Thymus (tissue), 11 donors: ENCODE data around the gene RAB25. TPM values are rescaled to one million over a fixed set of nuclear protein-coding genes. Genes with fewer than 3 reads are reported as not detected.

Experiments
- DNase-seq, 9 donors: peaks; one replicate each; pipeline ENCODE4 v3.0.0-alpha.2; 2013; ENCODE audit warnings: low spot score in 9 of 9, low read depth in 6 of 9, missing footprints in 1 of 9
- H3K27ac ChIP-seq, 2 donors: one replicate each; pipeline ENCODE4 v1.5.1; 2013; ENCODE audit warnings: control low read depth in 1 of 2, low read depth in 1 of 2, low read length in 1 of 2, mild to moderate bottlenecking in 1 of 2, moderate library complexity in 1 of 2
- H3K27me3 ChIP-seq, 2 donors: one replicate each; pipeline ENCODE4 v1.5.1; 2013; ENCODE audit warnings: low read length in 1 of 2; ENCODE audit not compliant: control insufficient read depth in 2 of 2, insufficient read depth in 1 of 2
- H3K36me3 ChIP-seq, 2 donors: one replicate each; pipeline ENCODE4 v1.5.1; 2013; ENCODE audit warnings: low read length in 1 of 2, mild to moderate bottlenecking in 1 of 2, moderate library complexity in 1 of 2; ENCODE audit not compliant: control insufficient read depth in 2 of 2, insufficient read depth in 2 of 2
- H3K4me1 ChIP-seq, 2 donors: one replicate each; pipeline ENCODE4 v1.5.1; 2013; ENCODE audit warnings: low read length in 2 of 2; ENCODE audit not compliant: control insufficient read depth in 2 of 2, insufficient read depth in 2 of 2
- H3K4me3 ChIP-seq, 2 donors: one replicate each; pipeline ENCODE4 v1.5.1; 2013; ENCODE audit warnings: low read length in 2 of 2, control low read depth in 1 of 2, mild to moderate bottlenecking in 1 of 2
- H3K9me3 ChIP-seq, 2 donors: one replicate each; pipeline ENCODE4 v1.5.1; 2013; ENCODE audit warnings: low read length in 1 of 2, mild to moderate bottlenecking in 1 of 2; ENCODE audit not compliant: control insufficient read depth in 2 of 2, insufficient read depth in 1 of 2
- WGBS: extraction: QIAGEN DNeasy Blood & Tissue Kit; methylation state at CpG from one replicate; pipeline ENCODE4 v1.1.7; 2013; 5-methylcytosine and 5-hydroxymethylcytosine counted together
- polyA plus RNA-seq: library from polyadenylated mRNA; stranded (reverse); fragments of 200-250 nt; gene quantifications from one replicate; pipeline ENCODE4 v1.2.3, GENCODE V29; 2013
- total RNA-seq: library from RNA; stranded (reverse); fragments of 120-200 nt; gene quantifications from one replicate; pipeline ENCODE4 v1.2.4, GENCODE V29; 2013
- donor health status: healthy.

RAB25 gene
- total and polyA plus RNA-seq, 2 donors, result 17.6 to 43.1 TPM

GRCh38 chr1:156090138-156090839, 29.3 kb downstream of the RAB25 start:
- WGBS, result 34% methylated on average over 5 of the region's 5 CpGs

DNA sequence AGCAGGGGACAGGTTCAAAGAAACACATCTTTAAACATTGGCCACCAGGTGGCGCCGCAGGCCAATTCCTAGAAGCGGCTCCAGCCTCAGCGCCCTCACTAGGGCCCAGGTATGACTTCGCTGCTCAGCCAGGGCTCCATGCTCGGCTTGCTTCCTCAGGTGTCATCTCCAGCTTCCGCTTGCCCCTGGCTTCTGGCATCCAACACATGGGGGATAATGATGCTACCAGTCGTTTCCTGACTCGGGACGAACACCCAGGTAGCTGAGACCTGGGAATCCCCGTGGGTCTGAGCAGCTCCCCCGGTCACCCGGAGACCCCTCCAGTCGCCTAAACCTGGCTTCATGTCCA, 29.9 kb downstream of the RAB25 start:
- no peak overlapping the region for H3K27ac ChIP-seq
- peak in 8 of 9 donors; percentile 61 to 89 (median 81) for DNase-seq
- peaks cover 0 to 8% of the 10 kb centered on the region in 2 donors for H3K4me1 ChIP-seq
- no peaks in the 10 kb centered on the region for H3K36me3 ChIP-seq
- peaks cover 0 to 41% of the 10 kb centered on the region in 2 donors for H3K27me3 ChIP-seq
- no peaks in the 10 kb centered on the region for H3K9me3 ChIP-seq
- WGBS, result 49% methylated on average over 14 of the region's 14 CpGs
- H3K4me3 ChIP-seq, result no peak overlapping the region

More at GRCh38 chr1:156090138-156090839, 29.3 kb downstream of the RAB25 start:
- H3K4me1 ChIP-seq, result peaks cover 0 to 6% of the 10 kb centered on the region in 2 donors
- no peak for DNase-seq
- H3K27ac ChIP-seq, result no peak overlapping the region
- no peaks in the 10 kb centered on the region for H3K9me3 ChIP-seq
- H3K27me3 ChIP-seq, result peaks cover 0 to 41% of the 10 kb centered on the region in 2 donors
- H3K4me3 ChIP-seq, result no peak overlapping the region
- H3K36me3 ChIP-seq, result no peaks in the 10 kb centered on the region

DNA sequence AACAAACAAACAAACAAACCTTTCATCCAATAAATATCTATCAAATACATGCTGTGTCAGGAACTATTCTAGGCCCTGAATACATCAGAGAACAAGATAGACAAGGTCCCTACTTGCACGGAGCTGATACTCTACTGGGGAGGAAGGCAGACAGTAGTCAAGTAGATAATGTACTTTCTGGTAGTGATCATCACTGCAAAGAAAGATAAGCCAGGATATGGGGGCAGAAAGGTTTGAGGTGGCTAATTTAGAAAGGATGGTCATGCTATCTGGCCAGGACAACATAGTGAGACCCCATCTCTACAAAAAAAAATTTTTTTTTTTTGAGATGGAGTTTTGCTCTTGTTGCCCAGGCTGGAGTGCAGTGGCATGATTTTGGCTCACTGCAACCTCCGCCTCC, 30.6 kb downstream of the RAB25 start:
- Histone ChIP-seq H3K9me3 (no peaks in the 10 kb centered on the region), H3K4me1 (peaks cover 0 to 15% of the 10 kb centered on the region in 2 donors), H3K27me3 (peaks cover 0 to 40% of the 10 kb centered on the region in 2 donors), H3K27ac (no peak overlapping the region), H3K36me3 (no peaks in the 10 kb centered on the region), H3K4me3 (no peak overlapping the region)
- DNase-seq, result no peak
- 88% methylated on average over 2 of the region's 2 CpGs for WGBS

- H3K4me3 ChIP-seq, result no peak overlapping the region
- H3K4me1 ChIP-seq, result peaks cover 2 to 25% of the 10 kb centered on the region in 2 donors
- no peak for DNase-seq
- peaks cover 0 to 65% of the 10 kb centered on the region in 2 donors for H3K27me3 ChIP-seq
- H3K27ac ChIP-seq, result no peak overlapping the region
- no peaks in the 10 kb centered on the region for H3K9me3 ChIP-seq
- 94% methylated on average over 3 of the region's 3 CpGs for WGBS
- no peaks in the 10 kb centered on the region for H3K36me3 ChIP-seq
Measured at GRCh38 chr1:156095906-156096508, 35.0 kb downstream of the RAB25 start.

- Histone ChIP-seq H3K4me1 (peaks cover 2 to 25% of the 10 kb centered on the region in 2 donors), H3K4me3 (no peak overlapping the region), H3K36me3 (no peaks in the 10 kb centered on the region), H3K27me3 (peaks cover 0 to 71% of the 10 kb centered on the region in 2 donors), H3K9me3 (no peaks in the 10 kb centered on the region), H3K27ac (peak overlapping the region; percentile 37 to 64)
- peak in 7 of 9 donors; percentile 29 to 79 (median 47) for DNase-seq
- 5% methylated on average over 14 of the region's 14 CpGs for WGBS
Measured at GRCh38 chr1:156096640-156097391, 35.9 kb downstream of the RAB25 start.

- Histone ChIP-seq H3K4me3 (no peak overlapping the region), H3K36me3 (no peaks in the 10 kb centered on the region), H3K27me3 (peaks cover 0 to 79% of the 10 kb centered on the region in 2 donors), H3K27ac (no peak overlapping the region), H3K4me1 (peaks cover 2 to 29% of the 10 kb centered on the region in 2 donors), H3K9me3 (no peaks in the 10 kb centered on the region)
- no peak for DNase-seq
- WGBS, result 95% methylated on average over 9 of the region's 9 CpGs
Measured at GRCh38 chr1:156097499-156098178, 36.7 kb downstream of the RAB25 start.

DNA sequence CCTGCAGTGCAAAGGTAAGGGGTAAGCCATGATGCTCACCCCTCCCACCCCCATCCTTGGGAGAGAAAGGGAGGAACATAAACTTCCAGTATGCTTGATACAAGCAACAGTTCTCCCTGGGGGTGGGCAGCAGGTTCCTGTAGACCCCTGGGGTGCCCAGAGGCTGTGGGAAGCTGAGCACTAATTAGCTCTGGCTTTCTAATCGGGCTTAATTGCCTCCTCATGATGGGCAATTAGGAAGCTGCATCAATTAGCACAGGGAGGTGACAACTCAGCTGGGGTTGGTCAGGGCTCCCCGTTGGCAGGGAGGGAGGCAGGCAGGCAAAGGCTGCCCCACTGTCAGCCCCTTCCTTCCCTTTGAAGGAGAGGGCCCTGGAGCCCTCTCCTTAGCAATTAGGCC, 37.8 kb downstream of the RAB25 start:
- Histone ChIP-seq H3K9me3 (no peaks in the 10 kb centered on the region), H3K27me3 (peaks cover 0 to 87% of the 10 kb centered on the region in 2 donors), H3K4me1 (peaks cover 2 to 41% of the 10 kb centered on the region in 2 donors), H3K27ac (no peak overlapping the region), H3K4me3 (no peak overlapping the region), H3K36me3 (no peaks in the 10 kb centered on the region)
- WGBS, result 93% methylated on average over 2 of the region's 2 CpGs
- no peak for DNase-seq

- H3K27ac ChIP-seq, result no peak overlapping the region
- WGBS, result 96% methylated on average over 3 of the region's 3 CpGs
- H3K36me3 ChIP-seq, result no peaks in the 10 kb centered on the region
Measured at GRCh38 chr1:156099282-156099681, 38.3 kb downstream of the RAB25 start.

More at GRCh38 chr1:156099282-156099681, 38.3 kb downstream of the RAB25 start:
- no peaks in the 10 kb centered on the region for H3K9me3 ChIP-seq
- no peak for DNase-seq
- H3K4me1 ChIP-seq, result peaks cover 2 to 46% of the 10 kb centered on the region in 2 donors
- no peak overlapping the region for H3K4me3 ChIP-seq
- H3K27me3 ChIP-seq, result peaks cover 0 to 88% of the 10 kb centered on the region in 2 donors
